OCI-LY7 (cell line): Measurements from ENCODE around the gene CTNNBIP1. TPM values are rescaled to one million over a fixed set of nuclear protein-coding genes. Genes with fewer than 3 reads are reported as not detected.

Experiments
- BruUV-seq: library from RNA; stranded (reverse); fragments of 400-500 nt; replicated peaks from 2 replicates; lab custom pipeline; 2021; lab: Mats Ljungman, UMichigan
- CTCF ChIA-PET: fragments of 300-600 bp; sonication (Branson Sonifier 250); formaldehyde crosslinking; loops from one replicate; lab custom pipeline; 2022; ENCODE audit warnings: antibody characterized with exemption; ENCODE audit not compliant: unreplicated experiment; lab: Charles Lee
- POLR2A ChIA-PET: fragments of 300-600 bp; sonication (Branson Sonifier 250); formaldehyde crosslinking; loops from one replicate; lab custom pipeline; 2022; ENCODE audit warnings: antibody characterized with exemption; lab: Charles Lee
- DNase-seq: peaks from one replicate; pipeline ENCODE4 v3.0.0-alpha.2; 2015; ENCODE audit warnings: low spot score
- H2AFZ ChIP-seq: fragments of 200-600 bp; sonication (generic), shearing (Covaris generic); 2 replicates; pipeline ENCODE4 v1.6.1; 2014; ENCODE audit warnings: mild to moderate bottlenecking, antibody characterized with exemption, low read length, moderate library complexity
- H3K27ac ChIP-seq: fragments of 200-600 bp; sonication (generic); 2 replicates; pipeline ENCODE4 v1.5.1; 2014; ENCODE audit warnings: mixed run types, low read depth, mild to moderate bottlenecking, moderate library complexity, low read length, inconsistent platforms; ENCODE audit not compliant: poor library complexity, severe bottlenecking
- H3K36me3 ChIP-seq: fragments of 200-600 bp; sonication (generic); 2 replicates; pipeline ENCODE4 v1.6.1; 2014; ENCODE audit warnings: mild to moderate bottlenecking, antibody characterized with exemption, low read length, moderate library complexity, mixed read lengths; ENCODE audit not compliant: insufficient read depth
- H3K4me1 ChIP-seq: fragments of 200-600 bp; sonication (generic); 2 replicates; pipeline ENCODE4 v1.5.1; 2014; ENCODE audit warnings: mild to moderate bottlenecking, low read length; ENCODE audit not compliant: insufficient read depth, poor library complexity, severe bottlenecking
- H3K4me2 ChIP-seq: fragments of 200-600 bp; sonication (generic); 2 replicates; pipeline ENCODE4 v1.6.1; 2014; ENCODE audit warnings: mild to moderate bottlenecking, low read length
- H3K4me3 ChIP-seq: fragments of 200-600 bp; sonication (generic); 2 replicates; pipeline ENCODE4 v1.5.1; 2014; ENCODE audit warnings: mild to moderate bottlenecking, low read depth, low read length; ENCODE audit not compliant: poor library complexity, severe bottlenecking
- H3K79me2 ChIP-seq: fragments of 200-600 bp; sonication (generic); 2 replicates; pipeline ENCODE4 v1.6.1; 2016; ENCODE audit warnings: low read depth, mild to moderate bottlenecking, low read length, moderate library complexity, mixed read lengths; ENCODE audit not compliant: insufficient read depth
- H3K9me2 ChIP-seq: fragments of 200-600 bp; sonication (generic); 2 replicates; pipeline ENCODE4 v1.6.1; 2016; ENCODE audit warnings: mild to moderate bottlenecking, low read length, mixed read lengths; ENCODE audit not compliant: insufficient read depth
- H3K9me3 ChIP-seq: fragments of 200-600 bp; sonication (generic); 2 replicates; pipeline ENCODE4 v1.6.1; 2014; ENCODE audit warnings: mild to moderate bottlenecking, mixed run types, low read length, mixed read lengths
- H4K20me1 ChIP-seq: fragments of 200-600 bp; sonication (generic); 2 replicates; pipeline ENCODE4 v1.6.1; 2014; ENCODE audit warnings: mild to moderate bottlenecking, antibody characterized with exemption, low read length, moderate library complexity, mixed read lengths; ENCODE audit not compliant: insufficient read depth
- EZH2phosphoT487 ChIP-seq: fragments of 200-600 bp; sonication (generic); IDR thresholded peaks from 2 replicates; pipeline ENCODE4 v1.6.1; 2018; ENCODE audit warnings: low read depth, borderline replicate concordance, mild to moderate bottlenecking, mixed run types, antibody characterized with exemption, low read length, moderate library complexity, mixed read lengths
- intact Hi-C: fragments of 100-400 bp; cut with micrococcal nuclease; formaldehyde crosslinking; loops from one replicate; pipeline ENCODE4 v1.10.0; 2022; ENCODE audit not compliant: unreplicated experiment
- total RNA-seq, 2 experiments: library from RNA; depleted of rRNA in 1 of 2; stranded (reverse); fragments of >200 nt in 1 of 2; shearing (Covaris generic) in 1 of 2; gene quantifications; 2 replicates each; pipeline ENCODE4 v1.2.3, GENCODE V29; 2014 to 2022
- TF ChIP-seq, protein P1 (sequence below): fragments of 200-600 bp; sonication (generic); conservative IDR thresholded peaks from 2 replicates; pipeline ENCODE4 v1.5.1; 2014; ENCODE audit warnings: mild to moderate bottlenecking, antibody characterized with exemption, low read length, moderate library complexity, mixed read lengths

Gene CTNNBIP1
- total RNA-seq, 2 experiments from 2014 or later, result 14.7 to 17.4 TPM

DNA sequence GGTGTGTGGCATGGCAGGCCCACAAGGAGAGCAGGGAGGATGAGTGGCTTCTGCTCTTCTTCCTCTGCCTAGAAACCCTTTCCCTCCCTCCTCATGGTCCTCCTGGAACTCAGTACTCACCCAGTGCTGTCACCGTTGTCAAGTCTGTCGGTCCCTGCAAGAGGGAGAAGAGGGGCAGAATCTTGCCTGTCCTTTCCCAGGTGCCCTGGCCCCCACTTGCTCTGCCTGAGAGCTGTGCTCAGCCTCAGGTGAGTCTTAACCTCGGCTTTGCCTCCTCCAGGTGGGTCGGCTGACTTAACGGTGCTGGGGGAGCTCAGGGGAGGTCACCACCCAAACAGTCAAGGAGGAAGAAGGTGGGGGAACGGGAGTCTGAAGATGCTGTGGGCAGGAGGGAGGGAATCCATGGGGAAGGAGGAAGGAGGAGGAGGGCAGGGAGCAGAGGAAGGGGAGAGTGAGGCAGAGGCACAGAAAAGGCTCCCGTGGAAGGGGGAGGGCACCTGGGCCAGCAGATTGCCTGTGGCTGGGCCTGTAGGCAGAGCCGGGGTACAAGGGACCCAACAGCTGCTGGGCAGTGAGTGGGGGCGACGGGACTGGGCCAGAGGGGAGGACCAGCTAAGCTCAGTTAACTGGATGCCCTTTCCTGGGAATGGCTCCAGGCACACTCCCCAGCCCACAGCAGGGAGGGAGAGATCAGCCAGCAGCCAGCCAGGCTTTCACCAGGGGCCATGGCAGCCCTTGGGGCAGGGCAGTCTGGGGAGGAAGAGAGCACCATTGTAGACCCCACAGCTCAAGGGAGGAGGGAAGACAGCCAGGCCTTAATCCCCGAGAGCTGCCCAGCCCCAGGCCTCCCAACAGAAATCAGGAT lies 26.3 kb downstream of the CTNNBIP1 start:
- intact Hi-C loops, result no loop called here
- CTCF ChIA-PET, result interaction anchor here (0.5 kb wide), 1 partner anchor 20 kb away, joined by 3 read pairs; no protein-coding TSS in a partner anchor
- Histone ChIP-seq H2AFZ (no peak overlapping the region), H3K36me3 (no peaks in the 10 kb centered on the region), H3K4me1 (peaks cover 4% of the 10 kb centered on the region), H3K79me2 (no peaks in the 10 kb centered on the region), H3K9me2 (no peaks in the 10 kb centered on the region), H3K4me2 (no peak overlapping the region), H3K9me3 (no peaks in the 10 kb centered on the region), H4K20me1 (no peaks in the 10 kb centered on the region), H3K27ac (no peak overlapping the region), H3K4me3 (no peak overlapping the region)
- POLR2A ChIA-PET, result no interaction called here
- BruUV-seq, result no TSS peak
- TF ChIP-seq EZH2phosphoT487, result no peak
- TF ChIP-seq, protein P1, sequence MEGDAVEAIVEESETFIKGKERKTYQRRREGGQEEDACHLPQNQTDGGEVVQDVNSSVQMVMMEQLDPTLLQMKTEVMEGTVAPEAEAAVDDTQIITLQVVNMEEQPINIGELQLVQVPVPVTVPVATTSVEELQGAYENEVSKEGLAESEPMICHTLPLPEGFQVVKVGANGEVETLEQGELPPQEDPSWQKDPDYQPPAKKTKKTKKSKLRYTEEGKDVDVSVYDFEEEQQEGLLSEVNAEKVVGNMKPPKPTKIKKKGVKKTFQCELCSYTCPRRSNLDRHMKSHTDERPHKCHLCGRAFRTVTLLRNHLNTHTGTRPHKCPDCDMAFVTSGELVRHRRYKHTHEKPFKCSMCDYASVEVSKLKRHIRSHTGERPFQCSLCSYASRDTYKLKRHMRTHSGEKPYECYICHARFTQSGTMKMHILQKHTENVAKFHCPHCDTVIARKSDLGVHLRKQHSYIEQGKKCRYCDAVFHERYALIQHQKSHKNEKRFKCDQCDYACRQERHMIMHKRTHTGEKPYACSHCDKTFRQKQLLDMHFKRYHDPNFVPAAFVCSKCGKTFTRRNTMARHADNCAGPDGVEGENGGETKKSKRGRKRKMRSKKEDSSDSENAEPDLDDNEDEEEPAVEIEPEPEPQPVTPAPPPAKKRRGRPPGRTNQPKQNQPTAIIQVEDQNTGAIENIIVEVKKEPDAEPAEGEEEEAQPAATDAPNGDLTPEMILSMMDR, result no peak
- no peak for DNase-seq

DNA sequence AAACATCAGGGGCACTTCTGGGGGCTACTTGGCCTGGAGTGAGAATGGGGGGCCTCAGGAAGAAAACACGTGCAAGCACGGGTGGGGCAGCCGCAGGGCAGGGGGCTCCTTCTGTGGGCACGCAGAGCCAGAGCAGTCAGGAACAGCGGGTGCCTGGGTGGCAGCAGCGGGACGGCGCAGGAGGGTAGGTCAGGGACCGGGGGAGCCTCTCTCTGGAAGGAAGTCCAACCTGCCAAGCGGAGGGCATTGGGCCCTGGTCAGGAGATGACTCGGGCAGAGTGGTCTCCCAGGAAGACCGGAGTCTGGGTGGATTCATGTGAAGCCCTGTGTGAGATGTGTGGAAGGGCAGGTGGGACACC lies 27.1 kb downstream of the CTNNBIP1 start:
- Histone ChIP-seq H3K79me2 (no peaks in the 10 kb centered on the region), H3K4me2 (no peak overlapping the region), H3K4me1 (peaks cover 1% of the 10 kb centered on the region), H3K9me3 (no peaks in the 10 kb centered on the region), H2AFZ (no peak overlapping the region), H3K27ac (no peak overlapping the region), H3K36me3 (no peaks in the 10 kb centered on the region), H3K9me2 (no peaks in the 10 kb centered on the region), H3K4me3 (no peak overlapping the region), H4K20me1 (no peaks in the 10 kb centered on the region)
- ChIA-PET POLR2A (no interaction called here), CTCF (interaction anchor here (0.6 kb wide), 1 partner anchor 70 kb away, joined by 5 read pairs; no protein-coding TSS in a partner anchor)
- no peak for TF ChIP-seq EZH2phosphoT487
- TF ChIP-seq, protein P1, result no peak
- no TSS peak for BruUV-seq
- no peak for DNase-seq
- intact Hi-C loops, result no loop called here
